CD4-positive, alpha-beta T cell (primary cell): ENCODE measurements around the gene HIVEP3. TPM values are rescaled to one million over a fixed set of nuclear protein-coding genes. Genes with fewer than 3 reads are reported as not detected.

Experiments used
- ATAC-seq: fragments of 200-7000 bp; cut with Tn5 transposase; one replicate; pipeline ENCODE4 v1.10.0; 2022; ENCODE audit warnings: mild to moderate bottlenecking; ENCODE audit not compliant: poor library complexity
- CTCF ChIA-PET: fragments of 350-600 bp; sonication (Branson Sonifier 250); formaldehyde crosslinking; loops from one replicate; lab custom pipeline; 2021; ENCODE audit warnings: antibody characterized with exemption, inconsistent platforms; lab: Charles Lee
- POLR2A ChIA-PET: fragments of 350-600 bp; sonication (Branson Sonifier 250); formaldehyde crosslinking; loops from one replicate; lab custom pipeline; 2021; ENCODE audit warnings: antibody characterized with exemption, inconsistent platforms; lab: Charles Lee
- DNase-seq, 14 experiments: peaks; one replicate each; pipeline ENCODE4 v3.0.0-alpha.2; 2013 to 2020; ENCODE audit warnings: mixed read lengths in 2 of 14
- H3K27ac ChIP-seq, 2 donors: one replicate each; pipeline versions ENCODE4 v1.5.1 to v1.7.0; 2013; ENCODE audit warnings: low read length in 2 of 2, low read depth in 1 of 2, mild to moderate bottlenecking in 1 of 2
- H3K27me3 ChIP-seq, 2 experiments: 1 replicate in 1 of 2; 2 replicates in 1 of 2; pipeline versions ENCODE4 v1.6.1 to v1.7.0; 2013; ENCODE audit warnings: low read length in 2 of 2, control low read depth in 1 of 2, mild to moderate bottlenecking in 1 of 2, moderate library complexity in 1 of 2; ENCODE audit not compliant: insufficient read depth in 2 of 2, control insufficient read depth in 1 of 2
- H3K36me3 ChIP-seq: one replicate; pipeline ENCODE4 v1.6.1; 2013; ENCODE audit warnings: low read length, control low read depth; ENCODE audit not compliant: insufficient read depth
- H3K4me1 ChIP-seq: one replicate; pipeline ENCODE4 v1.6.1; 2013; ENCODE audit warnings: low read length, control low read depth; ENCODE audit not compliant: insufficient read depth
- H3K4me3 ChIP-seq: one replicate; pipeline ENCODE4 v1.5.1; 2013; ENCODE audit warnings: mild to moderate bottlenecking, low read length, moderate library complexity
- H3K9me3 ChIP-seq, 2 experiments: 1 replicate in 1 of 2; 2 replicates in 1 of 2; pipeline versions ENCODE4 v1.6.1 to v1.7.0; 2013; ENCODE audit warnings: low read length in 2 of 2, mild to moderate bottlenecking in 2 of 2, control low read depth in 1 of 2, moderate library complexity in 1 of 2; ENCODE audit not compliant: control insufficient read depth in 1 of 2, insufficient read depth in 1 of 2
- H3K27ac Mint-ChIP-seq: one replicate; pipeline ENCODE4 v1.8.0; 2020; ENCODE audit warnings: mixed read lengths
- H3K27me3 Mint-ChIP-seq: one replicate; pipeline ENCODE4 v1.8.0; 2021; ENCODE audit warnings: mixed read lengths
- H3K36me3 Mint-ChIP-seq: one replicate; pipeline ENCODE4 v1.8.0; 2021; ENCODE audit warnings: low read depth, mixed read lengths
- H3K4me1 Mint-ChIP-seq: one replicate; pipeline ENCODE4 v1.8.0; 2021; ENCODE audit warnings: low read depth, mixed read lengths
- H3K4me3 Mint-ChIP-seq: one replicate; pipeline ENCODE4 v1.8.0; 2020; ENCODE audit warnings: mild to moderate bottlenecking, mixed read lengths
- H3K9me3 Mint-ChIP-seq: one replicate; pipeline ENCODE4 v1.8.0; 2020; ENCODE audit warnings: mixed read lengths
- CTCF ChIP-seq: fragments of 200-600 bp; IDR thresholded peaks from one replicate; pipeline ENCODE4 v1.8.0; 2022; ENCODE audit warnings: antibody characterized with exemption, mild to moderate bottlenecking
- intact Hi-C, 2 experiments: fragments of 100-400 bp; cut with DNase I in 1 of 2; cut with micrococcal nuclease in 1 of 2; formaldehyde crosslinking; loops; one replicate each; pipeline versions ENCODE4 v1.15.1 to v1.9.0; 2023 to 2025; cut with DNase I, micrococcal nuclease
- total RNA-seq, 174 experiments: library from RNA in 2 of 174; stranded (reverse) in 2 of 174; gene quantifications; one replicate each; pipeline ENCODE4 v1.2.3 and lab custom pipeline; 2021 to 2026

The HIVEP3 gene
- total RNA-seq, 2 experiments from 2014 or later, result 5.1 to 5.4 TPM

GRCh38 chr1:41891199-41891896 lies 27.4 kb downstream of the HIVEP3 start:
- peak; percentile 99 for ATAC-seq
- Histone ChIP-seq H3K9me3 (no peaks in the 10 kb centered on the region), H3K4me3 (peak overlapping the region; percentile 55), H3K4me1 (peaks cover 68% of the 10 kb centered on the region), H3K27ac (peak overlapping the region; percentile 57 to 77), H3K36me3 (no peaks in the 10 kb centered on the region), H3K27me3 (no peaks in the 10 kb centered on the region)
- Mint-ChIP-seq H3K27me3 (no peaks in the 10 kb centered on the region), H3K9me3 (no peaks in the 10 kb centered on the region), H3K4me1 (peaks cover 61% of the 10 kb centered on the region), H3K27ac (peak overlapping the region; percentile 90), H3K36me3 (no peaks in the 10 kb centered on the region), H3K4me3 (peak overlapping the region; percentile 77)
- intact Hi-C loops, result loop anchor here (1.0 to 10.0 kb wide), 6 partner anchors 36 to 319 kb away; no protein-coding TSS in a partner anchor
- peak; percentile 61 for TF ChIP-seq CTCF
- POLR2A ChIA-PET, result interaction anchor here (0.7 to 5.0 kb wide), 21 partner anchors 9 to 317 kb away, joined by 3 to 108 read pairs (median 5); partner anchors contain the start of gene HIVEP3
- peak; percentile 37 to 87 (median 54) for DNase-seq
- CTCF ChIA-PET, result interaction anchor here (0.9 to 2.0 kb wide), 7 partner anchors 19 to 144 kb away, joined by 3 to 7 read pairs (median 4); partner anchors contain the start of gene HIVEP3

- no peaks in the 10 kb centered on the region for H3K9me3 Mint-ChIP-seq
- H3K4me1 Mint-ChIP-seq, result peaks cover 59% of the 10 kb centered on the region
- ATAC-seq, result no peak
- no peak for DNase-seq
- H3K36me3 Mint-ChIP-seq, result no peaks in the 10 kb centered on the region
- ChIA-PET CTCF (interaction anchor here (1.2 to 2.0 kb wide), 2 partner anchors 35 to 144 kb away, joined by 4 to 7 read pairs; no protein-coding TSS in a partner anchor), POLR2A (interaction anchor here (1.1 to 5.0 kb wide), 10 partner anchors 9 to 317 kb away, joined by 3 to 108 read pairs (median 6); partner anchors contain the start of gene HIVEP3)
- Histone ChIP-seq H3K9me3 (no peaks in the 10 kb centered on the region), H3K4me3 (peak overlapping the region; percentile 55), H3K27ac (peak overlapping the region; percentile 29 to 77), H3K36me3 (no peaks in the 10 kb centered on the region), H3K27me3 (no peaks in the 10 kb centered on the region), H3K4me1 (peaks cover 63% of the 10 kb centered on the region)
- H3K27ac Mint-ChIP-seq, result peak overlapping the region; percentile 90
- no peaks in the 10 kb centered on the region for H3K27me3 Mint-ChIP-seq
- peak overlapping the region; percentile 77 for H3K4me3 Mint-ChIP-seq
- intact Hi-C loops, result loop anchor here (1.0 to 10.0 kb wide), 6 partner anchors 36 to 319 kb away; no protein-coding TSS in a partner anchor
- TF ChIP-seq CTCF, result no peak
Measured at GRCh38 chr1:41890825-41891198, 27.9 kb downstream of the HIVEP3 start.

GRCh38 chr1:41889506-41890414 lies 29.0 kb downstream of the HIVEP3 start:
- peaks cover 49% of the 10 kb centered on the region for H3K4me1 Mint-ChIP-seq

More at GRCh38 chr1:41889506-41890414, 29.0 kb downstream of the HIVEP3 start:
- Histone ChIP-seq H3K27me3 (no peaks in the 10 kb centered on the region), H3K4me3 (no peak overlapping the region), H3K9me3 (no peaks in the 10 kb centered on the region), H3K36me3 (no peaks in the 10 kb centered on the region), H3K4me1 (peaks cover 52% of the 10 kb centered on the region), H3K27ac (no peak overlapping the region)
- Mint-ChIP-seq H3K27ac (peak overlapping the region; percentile 90), H3K9me3 (no peaks in the 10 kb centered on the region), H3K27me3 (no peaks in the 10 kb centered on the region), H3K4me3 (peak overlapping the region; percentile 28), H3K36me3 (no peaks in the 10 kb centered on the region)
- POLR2A ChIA-PET, result interaction anchor here (0.6 to 5.0 kb wide), 3 partner anchors 10 to 147 kb away, joined by 3 to 108 read pairs (median 3); partner anchors contain the start of gene HIVEP3
- intact Hi-C loops, result loop anchor here (2.0 to 10.0 kb wide), 5 partner anchors 38 to 317 kb away; no protein-coding TSS in a partner anchor
- ATAC-seq (no peak), DNase-seq (no peak)
- CTCF ChIA-PET, result no interaction called here
- TF ChIP-seq CTCF, result no peak
